ENCODE data around the gene IMPA2.
A peak's percentile ranks its signal among the peaks of the same experiment; 100 is the strongest.

Gene IMPA2

GRCh38 chr18:11980494-11981191 is 664 bp upstream of the IMPA2 start:
- in situ Hi-C loops (cut with MboI; ENCODE audit: low pct_unique_long_range_greater_than_20kb, low sequenced_read_pairs, unreplicated experiment), result no loop called here
- peak; percentile 21 for TF ChIP-seq CTCF (IDR thresholded peaks at IDR 0.05; ENCODE audit: extremely low read depth, insufficient read depth, missing control alignments)
- peak; percentile 98 for DNase-seq (ENCODE audit: low spot score)

GRCh38 chr18:11981543-11982366 is 448 bp downstream of the IMPA2 start:
- no peak for DNase-seq (ENCODE audit: low spot score)
- no peak for TF ChIP-seq CTCF (IDR thresholded peaks at IDR 0.05; ENCODE audit: extremely low read depth, insufficient read depth, missing control alignments)
- in situ Hi-C loops (cut with MboI; ENCODE audit: low pct_unique_long_range_greater_than_20kb, low sequenced_read_pairs, unreplicated experiment), result no loop called here

- in situ Hi-C loops (cut with MboI; ENCODE audit: low pct_unique_long_range_greater_than_20kb, low sequenced_read_pairs, unreplicated experiment), result no loop called here
- no peak for TF ChIP-seq CTCF (IDR thresholded peaks at IDR 0.05; ENCODE audit: extremely low read depth, insufficient read depth, missing control alignments)
- no peak for DNase-seq (ENCODE audit: low spot score)
Observed at GRCh38 chr18:11982981-11983380, 1.7 kb downstream of the IMPA2 start.

GRCh38 chr18:11983592-11983991 is 2.3 kb downstream of the IMPA2 start:
- in situ Hi-C loops (cut with MboI; ENCODE audit: low pct_unique_long_range_greater_than_20kb, low sequenced_read_pairs, unreplicated experiment), result no loop called here
- TF ChIP-seq CTCF (IDR thresholded peaks at IDR 0.05; ENCODE audit: extremely low read depth, insufficient read depth, missing control alignments), result no peak
- no peak for DNase-seq (ENCODE audit: low spot score)

- TF ChIP-seq CTCF (IDR thresholded peaks at IDR 0.05; ENCODE audit: extremely low read depth, insufficient read depth, missing control alignments), result no peak
- in situ Hi-C loops (cut with MboI; ENCODE audit: low pct_unique_long_range_greater_than_20kb, low sequenced_read_pairs, unreplicated experiment), result no loop called here
- no peak for DNase-seq (ENCODE audit: low spot score)
Observed at GRCh38 chr18:11984091-11984490, 2.8 kb downstream of the IMPA2 start.

- in situ Hi-C loops (cut with MboI; ENCODE audit: low pct_unique_long_range_greater_than_20kb, low sequenced_read_pairs, unreplicated experiment), result no loop called here
- no peak for TF ChIP-seq CTCF (IDR thresholded peaks at IDR 0.05; ENCODE audit: extremely low read depth, insufficient read depth, missing control alignments)
- DNase-seq (ENCODE audit: low spot score), result no peak
Observed at GRCh38 chr18:11985586-11985985, 4.3 kb downstream of the IMPA2 start.
